Measurements from ENCODE around the gene RTN4R.
A peak's percentile ranks its signal among the peaks of the same experiment; 100 is the strongest.

Gene RTN4R

DNA sequence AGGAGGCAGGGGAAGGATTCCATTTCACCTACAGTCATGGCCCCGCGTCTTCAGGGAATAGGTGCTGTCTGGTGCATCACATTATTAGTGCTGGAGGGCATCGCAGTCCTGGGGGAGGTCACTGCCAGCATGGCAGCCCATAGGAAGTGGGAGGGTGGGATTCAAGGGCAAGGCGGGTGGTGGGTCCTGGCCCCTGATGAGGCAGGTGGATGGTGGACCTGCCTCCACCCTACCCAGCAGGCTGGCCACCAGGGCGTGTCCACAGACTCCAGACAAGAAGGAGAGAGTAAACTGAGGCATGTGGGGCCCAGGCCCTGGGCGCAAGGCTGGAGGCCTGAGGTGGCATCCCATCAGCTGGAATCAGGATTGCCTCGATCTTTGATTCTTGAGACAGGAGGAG lies 53.3 kb downstream of the RTN4R start:
- no peak overlapping the region for H2AK5ac ChIP-seq (ENCODE audit: low read length, severe bottlenecking)
- H3K36me3 ChIP-seq (ENCODE audit: control insufficient read depth in 1 of 2, insufficient read depth in 2 of 2, low read depth in 1 of 2, low read length in 2 of 2): no peaks in the 10 kb centered on the region
- H3K14ac ChIP-seq (ENCODE audit: low read length in 2 of 2): no peak overlapping the region
- H3K9me3 ChIP-seq (ENCODE audit: control insufficient read depth, low read length): peaks cover 4% of the 10 kb centered on the region
- H4K8ac ChIP-seq (ENCODE audit: low read length): no peak overlapping the region
- H2BK12ac ChIP-seq (ENCODE audit: low read length in 2 of 2): no peak overlapping the region
- H2AFZ ChIP-seq (ENCODE audit: low read depth, low read length): no peak overlapping the region
- no peak overlapping the region for H4K91ac ChIP-seq (ENCODE audit: low read length)
- H2BK120ac ChIP-seq (ENCODE audit: low read depth, low read length): no peak overlapping the region
- no peak overlapping the region for H3K4me2 ChIP-seq (ENCODE audit: low read length, poor library complexity, severe bottlenecking)
- H3K4me3 ChIP-seq (ENCODE audit: insufficient read depth in 1 of 2, low read depth in 1 of 2, low read length in 2 of 2): no peak overlapping the region
- H3K9ac ChIP-seq (ENCODE audit: low read length): no peak overlapping the region
- H2BK5ac ChIP-seq (ENCODE audit: low read depth, low read length, poor library complexity, severe bottlenecking): no peak overlapping the region
- H3K79me1 ChIP-seq (replicated peaks; ENCODE audit: low read length, poor library complexity, severe bottlenecking): no peaks in the 10 kb centered on the region
- no peak overlapping the region for H3K23ac ChIP-seq (ENCODE audit: low read length in 2 of 2)
- H3K18ac ChIP-seq (ENCODE audit: low read depth in 1 of 2, low read length in 2 of 2): no peak overlapping the region
- peaks cover 0 to 47% of the 10 kb centered on the region in 2 experiments for H3K27me3 ChIP-seq (ENCODE audit: control insufficient read depth in 1 of 2, insufficient read depth in 1 of 2, low read length in 2 of 2)
- no peak overlapping the region for H3K27ac ChIP-seq (ENCODE audit: low read length, poor library complexity, severe bottlenecking)
- H3K4me1 ChIP-seq (ENCODE audit: control insufficient read depth, insufficient read depth, low read depth, low read length): peaks cover 6% of the 10 kb centered on the region
- DNase-seq: no peak
- WGBS: 88% methylated on average over 7 of the region's 7 CpGs
- H2BK15ac ChIP-seq (ENCODE audit: low read depth, poor library complexity, severe bottlenecking): no peak overlapping the region
- H3K4ac ChIP-seq (ENCODE audit: low read depth in 1 of 2, low read length in 2 of 2): no peak overlapping the region

DNA sequence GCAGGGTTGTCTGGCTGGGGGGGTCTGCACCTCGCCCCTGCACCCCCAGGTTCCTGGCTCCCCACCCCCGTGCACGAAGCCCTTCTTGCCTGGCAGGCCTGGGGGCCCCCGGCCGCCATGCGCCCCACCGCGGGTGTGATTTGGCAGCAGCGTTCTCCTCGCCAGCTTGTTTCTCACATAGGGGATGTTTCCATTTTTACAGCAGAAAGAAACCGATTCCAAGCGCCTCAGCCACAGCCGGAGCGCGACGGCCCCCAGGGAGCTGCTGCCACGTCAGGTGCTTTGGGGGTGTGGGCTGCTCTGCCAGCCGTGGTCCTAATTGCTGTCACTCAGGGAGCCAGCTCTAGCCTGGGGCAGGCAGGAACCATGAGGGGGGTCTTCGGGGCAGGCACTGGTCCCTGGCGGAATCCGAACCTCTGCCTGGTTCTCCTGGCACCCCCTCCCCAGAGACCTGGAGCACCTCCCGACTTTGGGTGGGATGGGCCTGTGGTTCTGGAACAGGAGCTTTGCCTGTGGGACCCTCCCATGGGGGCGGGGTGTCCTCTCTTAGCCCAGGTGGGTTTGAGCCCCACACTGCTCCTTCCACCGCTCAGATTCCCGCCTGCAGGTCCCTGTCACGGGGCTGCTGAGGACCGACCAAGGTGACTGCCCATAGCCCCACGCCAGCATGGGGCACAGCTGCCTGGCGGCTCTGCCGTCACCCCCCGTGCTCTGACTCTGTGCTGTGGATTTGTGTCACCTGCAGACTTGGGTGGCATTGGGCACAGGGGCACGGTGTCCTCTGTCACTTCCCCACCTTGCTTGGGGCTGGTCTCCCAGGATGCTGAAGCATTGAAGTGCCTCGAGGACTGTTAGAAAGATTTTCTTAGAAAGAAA lies 54.0 kb downstream of the RTN4R start:
- H3K4ac ChIP-seq (ENCODE audit: low read depth in 1 of 2, low read length in 2 of 2): no peak overlapping the region
- DNase-seq: no peak
- no peak overlapping the region for H2BK15ac ChIP-seq (ENCODE audit: low read depth, poor library complexity, severe bottlenecking)
- H3K4me3 ChIP-seq (ENCODE audit: insufficient read depth in 1 of 2, low read depth in 1 of 2, low read length in 2 of 2): no peak overlapping the region
- peaks cover 6% of the 10 kb centered on the region for H3K4me1 ChIP-seq (ENCODE audit: control insufficient read depth, insufficient read depth, low read depth, low read length)
- H4K8ac ChIP-seq (ENCODE audit: low read length): no peak overlapping the region
- H3K14ac ChIP-seq (ENCODE audit: low read length in 2 of 2): no peak overlapping the region
- H3K79me1 ChIP-seq (replicated peaks; ENCODE audit: low read length, poor library complexity, severe bottlenecking): peaks cover 2% of the 10 kb centered on the region
- H2BK5ac ChIP-seq (ENCODE audit: low read depth, low read length, poor library complexity, severe bottlenecking): no peak overlapping the region
- no peak overlapping the region for H2AK5ac ChIP-seq (ENCODE audit: low read length, severe bottlenecking)
- H2BK120ac ChIP-seq (ENCODE audit: low read depth, low read length): no peak overlapping the region
- no peak overlapping the region for H2BK12ac ChIP-seq (ENCODE audit: low read length in 2 of 2)
- H3K18ac ChIP-seq (ENCODE audit: low read depth in 1 of 2, low read length in 2 of 2): no peak overlapping the region
- H3K23ac ChIP-seq (ENCODE audit: low read length in 2 of 2): no peak overlapping the region
- WGBS: 84% methylated on average over 33 of the region's 33 CpGs
- H3K9me3 ChIP-seq (ENCODE audit: control insufficient read depth, low read length): no peaks in the 10 kb centered on the region
- no peak overlapping the region for H2AFZ ChIP-seq (ENCODE audit: low read depth, low read length)
- peaks cover 0 to 47% of the 10 kb centered on the region in 2 experiments for H3K27me3 ChIP-seq (ENCODE audit: control insufficient read depth in 1 of 2, insufficient read depth in 1 of 2, low read length in 2 of 2)
- H4K91ac ChIP-seq (ENCODE audit: low read length): no peak overlapping the region
- no peak overlapping the region for H3K9ac ChIP-seq (ENCODE audit: low read length)
- no peak overlapping the region for H3K27ac ChIP-seq (ENCODE audit: low read length, poor library complexity, severe bottlenecking)
- no peak overlapping the region for H3K4me2 ChIP-seq (ENCODE audit: low read length, poor library complexity, severe bottlenecking)
- H3K36me3 ChIP-seq (ENCODE audit: control insufficient read depth in 1 of 2, insufficient read depth in 2 of 2, low read depth in 1 of 2, low read length in 2 of 2): peaks cover 0 to 3% of the 10 kb centered on the region in 2 experiments

DNA sequence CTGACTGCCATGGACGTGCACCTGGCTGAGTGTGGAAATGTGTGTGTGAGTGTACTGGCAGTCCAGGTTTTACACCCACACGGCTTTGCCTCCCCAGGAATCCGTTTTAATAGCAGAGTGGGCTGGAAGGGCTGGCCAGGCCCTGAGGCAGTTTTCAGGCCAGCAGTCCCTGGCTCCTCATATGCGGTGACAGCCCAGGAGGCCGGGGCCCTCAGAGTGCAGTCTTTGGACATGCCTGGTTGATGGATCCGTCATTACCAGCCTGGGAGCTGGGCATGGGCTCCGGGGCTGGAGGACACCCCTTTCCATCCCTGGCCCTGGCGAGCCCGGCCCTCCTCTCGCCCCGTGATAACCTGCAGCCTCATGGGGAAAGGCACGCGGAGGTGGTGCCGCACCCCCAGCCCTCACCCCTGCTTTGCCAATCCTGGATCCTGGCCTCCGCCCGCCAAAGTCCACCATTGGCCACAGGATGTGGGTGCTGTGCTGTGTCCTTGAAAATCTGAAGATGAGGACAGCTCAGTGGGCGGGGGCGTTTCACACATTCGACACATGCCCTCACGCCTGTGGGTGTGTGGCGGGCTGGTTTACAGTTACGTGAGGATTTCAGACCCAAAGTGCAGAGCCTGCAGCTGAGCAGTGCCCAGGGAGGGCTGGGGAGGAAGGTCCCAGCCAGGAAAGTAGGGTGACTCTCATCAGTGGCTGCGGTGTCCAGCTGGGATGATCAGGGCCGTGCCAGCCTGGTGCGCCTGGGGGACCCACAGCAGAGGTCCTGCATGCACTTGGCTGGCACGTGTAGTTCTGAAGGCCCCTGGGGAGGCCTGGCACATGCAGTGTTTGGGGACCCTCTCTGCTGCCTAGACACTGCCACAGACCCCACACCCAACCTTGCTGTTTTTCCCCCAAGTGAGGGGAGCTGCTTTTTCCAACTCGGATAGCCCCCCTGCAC lies 55.1 kb downstream of the RTN4R start:
- peak overlapping the region in 1 of 2 experiments; percentile 31 for H3K18ac ChIP-seq (ENCODE audit: low read depth in 1 of 2, low read length in 2 of 2)
- no peak overlapping the region for H2BK120ac ChIP-seq (ENCODE audit: low read depth, low read length)
- WGBS: 90% methylated on average over 27 of the region's 27 CpGs
- H2AFZ ChIP-seq (ENCODE audit: low read depth, low read length): no peak overlapping the region
- H3K9ac ChIP-seq (ENCODE audit: low read length): no peak overlapping the region
- peak overlapping the region; percentile 12 for H4K91ac ChIP-seq (ENCODE audit: low read length)
- H3K23ac ChIP-seq (ENCODE audit: low read length in 2 of 2): peak overlapping the region in 1 of 2 experiments; percentile 20
- H3K9me3 ChIP-seq (ENCODE audit: control insufficient read depth, low read length): no peaks in the 10 kb centered on the region
- H3K36me3 ChIP-seq (ENCODE audit: control insufficient read depth in 1 of 2, insufficient read depth in 2 of 2, low read depth in 1 of 2, low read length in 2 of 2): peaks cover 0 to 3% of the 10 kb centered on the region in 2 experiments
- peaks cover 6% of the 10 kb centered on the region for H3K79me1 ChIP-seq (replicated peaks; ENCODE audit: low read length, poor library complexity, severe bottlenecking)
- no peak overlapping the region for H3K4me2 ChIP-seq (ENCODE audit: low read length, poor library complexity, severe bottlenecking)
- no peak overlapping the region for H3K4me3 ChIP-seq (ENCODE audit: insufficient read depth in 1 of 2, low read depth in 1 of 2, low read length in 2 of 2)
- H2BK12ac ChIP-seq (ENCODE audit: low read length in 2 of 2): no peak overlapping the region
- no peak overlapping the region for H4K8ac ChIP-seq (ENCODE audit: low read length)
- peaks cover 0 to 41% of the 10 kb centered on the region in 2 experiments for H3K27me3 ChIP-seq (ENCODE audit: control insufficient read depth in 1 of 2, insufficient read depth in 1 of 2, low read length in 2 of 2)
- H2AK5ac ChIP-seq (ENCODE audit: low read length, severe bottlenecking): no peak overlapping the region
- H3K4ac ChIP-seq (ENCODE audit: low read depth in 1 of 2, low read length in 2 of 2): no peak overlapping the region
- H3K14ac ChIP-seq (ENCODE audit: low read length in 2 of 2): no peak overlapping the region
- peaks cover 8% of the 10 kb centered on the region for H3K4me1 ChIP-seq (ENCODE audit: control insufficient read depth, insufficient read depth, low read depth, low read length)
- no peak overlapping the region for H3K27ac ChIP-seq (ENCODE audit: low read length, poor library complexity, severe bottlenecking)
- H2BK5ac ChIP-seq (ENCODE audit: low read depth, low read length, poor library complexity, severe bottlenecking): no peak overlapping the region
- DNase-seq: no peak
- H2BK15ac ChIP-seq (ENCODE audit: low read depth, poor library complexity, severe bottlenecking): no peak overlapping the region

Data from mesenchymal stem cell (in vitro differentiated cells and primary cell).